GM21576 (cell line): Measurements from ENCODE around the gene MMP3.

Experiments used
- ATAC-seq: cut with Tn5 transposase; IDR thresholded peaks from one replicate; pipeline ENCODE4 v1.9.1; 2021; ENCODE audit warnings: mild to moderate bottlenecking, moderate library complexity; ENCODE audit not compliant: unreplicated experiment

MMP3 gene

GRCh38 chr11:102792604-102793003 is 50.8 kb downstream of the MMP3 start:
- no peak for ATAC-seq

GRCh38 chr11:102791271-102792036 is 52.0 kb downstream of the MMP3 start:
- ATAC-seq: no peak

GRCh38 chr11:102788334-102788995 is 54.9 kb downstream of the MMP3 start:
- ATAC-seq: no peak
